ENCODE measurements around the gene FILIP1. TPM values are rescaled to one million over a fixed set of nuclear protein-coding genes. Genes with fewer than 3 reads are reported as not detected.

The FILIP1 gene
- total and polyA plus RNA-seq, 10 of the 15 experiments (the other 5 are each of a cell fraction or from before 2014, with no cell fraction given), result 0.23 to 2.0 (median 0.44) TPM

DNA sequence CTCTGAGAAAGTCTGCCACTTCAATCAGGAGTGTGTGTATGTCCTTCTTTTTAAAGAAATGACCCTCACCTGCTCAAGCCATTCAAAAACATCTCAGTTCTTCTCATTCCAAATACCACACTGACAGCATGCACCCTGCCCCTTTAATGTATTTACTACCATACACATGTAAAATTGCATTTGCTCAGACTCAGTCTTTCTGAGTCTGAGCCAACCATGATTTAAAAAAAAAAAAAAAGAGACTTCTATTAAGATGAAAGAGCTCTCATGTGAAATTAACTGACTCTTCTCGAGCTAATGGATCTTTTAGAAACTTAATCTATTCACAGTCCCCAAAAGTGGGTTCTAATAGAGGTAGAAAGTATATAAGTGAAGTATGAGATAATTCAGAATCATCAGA lies 1.4 kb upstream of the FILIP1 start:
- peaks cover 27% of the 10 kb centered on the region for H3K4me1 ChIP-seq (ENCODE audit: control insufficient read depth, insufficient read depth, low read length)
- ChIA-PET SMC1A (ENCODE audit: uncharacterized antibody, unreplicated experiment) (interaction anchor here (0.6 to 5.5 kb wide), 15 partner anchors 9 to 1946 kb away, joined by 3 to 64 read pairs (median 4); no protein-coding TSS in a partner anchor), POLR2A (interaction anchor here (0.7 to 2.5 kb wide), 7 partner anchors 9 to 211 kb away, joined by 3 to 7 read pairs (median 5); no protein-coding TSS in a partner anchor), CTCF (interaction anchor here (0.6 to 2.8 kb wide), 9 partner anchors 10 to 251 kb away, joined by 3 to 10 read pairs (median 5); partner anchors contain the start of gene COX7A2), RAD21 (ENCODE audit: unreplicated experiment) (interaction anchor here (0.7 to 5.1 kb wide), 7 partner anchors 9 to 198 kb away, joined by 3 to 25 read pairs (median 3); no protein-coding TSS in a partner anchor)
- peak overlapping the region; percentile 20; the same call in 1 of the 2 replicates for H3K4me2 ChIP-seq (ENCODE audit: control insufficient read depth, insufficient read depth)
- H4K20me1 ChIP-seq (ENCODE audit: control insufficient read depth, insufficient read depth), result no peaks in the 10 kb centered on the region
- no peak overlapping the region for H3K4me3 ChIP-seq
- in situ Hi-C loops (cut with MboI) (no loop called here), intact Hi-C loops (cut with micrococcal nuclease; ENCODE audit: unreplicated experiment) (loop anchor here (5.0 to 10.0 kb wide), 3 partner anchors 68 to 260 kb away; no protein-coding TSS in a partner anchor)
- H3K9me3 ChIP-seq (replicated peaks; ENCODE audit: control insufficient read depth, insufficient read depth, low read length), result no peaks in the 10 kb centered on the region; the same call in 1 of the 3 replicates
- no peaks in the 10 kb centered on the region for H3K36me3 ChIP-seq (ENCODE audit: control insufficient read depth in 2 of 2, insufficient read depth in 2 of 2, low read length in 1 of 2)
- H2AFZ ChIP-seq (ENCODE audit: control insufficient read depth, low read depth, low read length), result no peak overlapping the region
- WGBS (ENCODE audit: insufficient coverage, insufficient replicate concordance, low lambda C conversion rate, missing lambda C conversion rate), result 96% methylated on average over 1 of the region's 1 CpG
- DNase-seq (ENCODE audit: low read depth, low spot score), result no peak
- H3K27me3 ChIP-seq (replicated peaks in 1 of 2; ENCODE audit: control insufficient read depth in 2 of 2, insufficient read depth in 2 of 2, low read length in 1 of 2), result no peaks in the 10 kb centered on the region
- H3K79me2 ChIP-seq (ENCODE audit: control insufficient read depth, insufficient read depth, low read length), result no peaks in the 10 kb centered on the region
- no peak for ATAC-seq
- no peak overlapping the region for H3K27ac ChIP-seq (ENCODE audit: control insufficient read depth, insufficient read depth)
- no peak for FAIRE-seq
- BruUV-seq (replicated peaks), result no TSS peak
- H3K9ac ChIP-seq (ENCODE audit: control insufficient read depth, insufficient read depth, low read length), result no peak overlapping the region
- TF ChIP-seq TCF12 (IDR thresholded peaks at IDR 0.05; ENCODE audit: low read depth, low read length) (no peak), RB1 (IDR thresholded peaks at IDR 0.05; ENCODE audit: borderline replicate concordance) (no peak), NFYA (IDR thresholded peaks at IDR 0.05; ENCODE audit: borderline replicate concordance, low read depth, low read length) (no peak), ZSCAN29 (IDR thresholded peaks at IDR 0.05) (no peak), MYB (IDR thresholded peaks at IDR 0.05; ENCODE audit: borderline replicate concordance, low read depth, low read length) (no peak), HDAC6 (IDR thresholded peaks at IDR 0.05; ENCODE audit: unreplicated experiment) (no peak), NR2F1 (conservative IDR thresholded peaks at IDR 0.05) (no peak), YY1 (IDR thresholded peaks at IDR 0.05; ENCODE audit: low read depth, low read length) (no peak), CHD4 (IDR thresholded peaks at IDR 0.05) (no peak)
- TF ChIP-seq, protein P1, sequence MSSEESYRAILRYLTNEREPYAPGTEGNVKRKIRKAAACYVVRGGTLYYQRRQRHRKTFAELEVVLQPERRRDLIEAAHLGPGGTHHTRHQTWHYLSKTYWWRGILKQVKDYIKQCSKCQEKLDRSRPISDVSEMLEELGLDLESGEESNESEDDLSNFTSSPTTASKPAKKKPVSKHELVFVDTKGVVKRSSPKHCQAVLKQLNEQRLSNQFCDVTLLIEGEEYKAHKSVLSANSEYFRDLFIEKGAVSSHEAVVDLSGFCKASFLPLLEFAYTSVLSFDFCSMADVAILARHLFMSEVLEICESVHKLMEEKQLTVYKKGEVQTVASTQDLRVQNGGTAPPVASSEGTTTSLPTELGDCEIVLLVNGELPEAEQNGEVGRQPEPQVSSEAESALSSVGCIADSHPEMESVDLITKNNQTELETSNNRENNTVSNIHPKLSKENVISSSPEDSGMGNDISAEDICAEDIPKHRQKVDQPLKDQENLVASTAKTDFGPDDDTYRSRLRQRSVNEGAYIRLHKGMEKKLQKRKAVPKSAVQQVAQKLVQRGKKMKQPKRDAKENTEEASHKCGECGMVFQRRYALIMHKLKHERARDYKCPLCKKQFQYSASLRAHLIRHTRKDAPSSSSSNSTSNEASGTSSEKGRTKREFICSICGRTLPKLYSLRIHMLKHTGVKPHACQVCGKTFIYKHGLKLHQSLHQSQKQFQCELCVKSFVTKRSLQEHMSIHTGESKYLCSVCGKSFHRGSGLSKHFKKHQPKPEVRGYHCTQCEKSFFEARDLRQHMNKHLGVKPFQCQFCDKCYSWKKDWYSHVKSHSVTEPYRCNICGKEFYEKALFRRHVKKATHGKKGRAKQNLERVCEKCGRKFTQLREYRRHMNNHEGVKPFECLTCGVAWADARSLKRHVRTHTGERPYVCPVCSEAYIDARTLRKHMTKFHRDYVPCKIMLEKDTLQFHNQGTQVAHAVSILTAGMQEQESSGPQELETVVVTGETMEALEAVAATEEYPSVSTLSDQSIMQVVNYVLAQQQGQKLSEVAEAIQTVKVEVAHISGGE (CRISPR knock-in tag; IDR thresholded peaks at IDR 0.05), result no peak
- TF ChIP-seq, protein P2, sequence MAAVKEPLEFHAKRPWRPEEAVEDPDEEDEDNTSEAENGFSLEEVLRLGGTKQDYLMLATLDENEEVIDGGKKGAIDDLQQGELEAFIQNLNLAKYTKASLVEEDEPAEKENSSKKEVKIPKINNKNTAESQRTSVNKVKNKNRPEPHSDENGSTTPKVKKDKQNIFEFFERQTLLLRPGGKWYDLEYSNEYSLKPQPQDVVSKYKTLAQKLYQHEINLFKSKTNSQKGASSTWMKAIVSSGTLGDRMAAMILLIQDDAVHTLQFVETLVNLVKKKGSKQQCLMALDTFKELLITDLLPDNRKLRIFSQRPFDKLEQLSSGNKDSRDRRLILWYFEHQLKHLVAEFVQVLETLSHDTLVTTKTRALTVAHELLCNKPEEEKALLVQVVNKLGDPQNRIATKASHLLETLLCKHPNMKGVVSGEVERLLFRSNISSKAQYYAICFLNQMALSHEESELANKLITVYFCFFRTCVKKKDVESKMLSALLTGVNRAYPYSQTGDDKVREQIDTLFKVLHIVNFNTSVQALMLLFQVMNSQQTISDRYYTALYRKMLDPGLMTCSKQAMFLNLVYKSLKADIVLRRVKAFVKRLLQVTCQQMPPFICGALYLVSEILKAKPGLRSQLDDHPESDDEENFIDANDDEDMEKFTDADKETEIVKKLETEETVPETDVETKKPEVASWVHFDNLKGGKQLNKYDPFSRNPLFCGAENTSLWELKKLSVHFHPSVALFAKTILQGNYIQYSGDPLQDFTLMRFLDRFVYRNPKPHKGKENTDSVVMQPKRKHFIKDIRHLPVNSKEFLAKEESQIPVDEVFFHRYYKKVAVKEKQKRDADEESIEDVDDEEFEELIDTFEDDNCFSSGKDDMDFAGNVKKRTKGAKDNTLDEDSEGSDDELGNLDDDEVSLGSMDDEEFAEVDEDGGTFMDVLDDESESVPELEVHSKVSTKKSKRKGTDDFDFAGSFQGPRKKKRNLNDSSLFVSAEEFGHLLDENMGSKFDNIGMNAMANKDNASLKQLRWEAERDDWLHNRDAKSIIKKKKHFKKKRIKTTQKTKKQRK (IDR thresholded peaks at IDR 0.05; ENCODE audit: low read depth, low read length), result no peak
- TF ChIP-seq, protein P3, sequence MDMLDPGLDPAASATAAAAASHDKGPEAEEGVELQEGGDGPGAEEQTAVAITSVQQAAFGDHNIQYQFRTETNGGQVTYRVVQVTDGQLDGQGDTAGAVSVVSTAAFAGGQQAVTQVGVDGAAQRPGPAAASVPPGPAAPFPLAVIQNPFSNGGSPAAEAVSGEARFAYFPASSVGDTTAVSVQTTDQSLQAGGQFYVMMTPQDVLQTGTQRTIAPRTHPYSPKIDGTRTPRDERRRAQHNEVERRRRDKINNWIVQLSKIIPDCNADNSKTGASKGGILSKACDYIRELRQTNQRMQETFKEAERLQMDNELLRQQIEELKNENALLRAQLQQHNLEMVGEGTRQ (IDR thresholded peaks at IDR 0.05; ENCODE audit: borderline replicate concordance, low read depth, low read length), result no peak
- TF ChIP-seq, protein P4, sequence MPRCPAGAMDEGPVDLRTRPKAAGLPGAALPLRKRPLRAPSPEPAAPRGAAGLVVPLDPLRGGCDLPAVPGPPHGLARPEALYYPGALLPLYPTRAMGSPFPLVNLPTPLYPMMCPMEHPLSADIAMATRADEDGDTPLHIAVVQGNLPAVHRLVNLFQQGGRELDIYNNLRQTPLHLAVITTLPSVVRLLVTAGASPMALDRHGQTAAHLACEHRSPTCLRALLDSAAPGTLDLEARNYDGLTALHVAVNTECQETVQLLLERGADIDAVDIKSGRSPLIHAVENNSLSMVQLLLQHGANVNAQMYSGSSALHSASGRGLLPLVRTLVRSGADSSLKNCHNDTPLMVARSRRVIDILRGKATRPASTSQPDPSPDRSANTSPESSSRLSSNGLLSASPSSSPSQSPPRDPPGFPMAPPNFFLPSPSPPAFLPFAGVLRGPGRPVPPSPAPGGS (IDR thresholded peaks at IDR 0.05; ENCODE audit: borderline replicate concordance, insufficient read depth, low read depth, low read length, poor library complexity, severe bottlenecking), result no peak

Data from GM12878 (cell line).